Brain microvascular endothelial cell (primary cell): ENCODE results near the gene ADAMTS14.
"Not testable (repeated sequence)": the region's sequence is repeated elsewhere in the genome, so short reads cannot be mapped to it uniquely, and the experiment has no call there.

Source experiments
- DNase-seq: peaks from one replicate; pipeline ENCODE4 v3.0.0-alpha.2; 2020
- H3K27ac ChIP-seq: fragments of 250-450 bp; sonication (Bioruptor Pico); 2 replicates; pipeline ENCODE4 v1.5.1; 2020; ENCODE audit warnings: mild to moderate bottlenecking, moderate library complexity
- H3K27me3 ChIP-seq: fragments of 250-450 bp; sonication (Bioruptor Pico); replicated peaks from 2 replicates; pipeline ENCODE4 v1.5.1; 2020; ENCODE audit warnings: mild to moderate bottlenecking
- H3K36me3 ChIP-seq: fragments of 250-450 bp; sonication (Bioruptor Pico); replicated peaks from 2 replicates; pipeline ENCODE4 v1.5.1; 2020; ENCODE audit warnings: mild to moderate bottlenecking
- H3K4me3 ChIP-seq: 2 replicates; pipeline ENCODE4 v1.5.1; 2011; ENCODE audit warnings: low read depth, mild to moderate bottlenecking, control low read depth, low read length, moderate library complexity
- in situ Hi-C: cut with HindIII; loops from 2 replicates; pipeline ENCODE4 v1.10.0; 2017; ENCODE audit warnings: low sequenced_read_pairs, low pct_ligation_motif_present
- TF ChIP-seq, protein P1 (sequence below): IDR thresholded peaks from 2 replicates; pipeline ENCODE4 v1.5.1; 2011; ENCODE audit warnings: low read depth, mild to moderate bottlenecking, moderate library complexity, low read length, control low read depth, inconsistent platforms; ENCODE audit errors: missing control alignments

ADAMTS14 gene

DNA sequence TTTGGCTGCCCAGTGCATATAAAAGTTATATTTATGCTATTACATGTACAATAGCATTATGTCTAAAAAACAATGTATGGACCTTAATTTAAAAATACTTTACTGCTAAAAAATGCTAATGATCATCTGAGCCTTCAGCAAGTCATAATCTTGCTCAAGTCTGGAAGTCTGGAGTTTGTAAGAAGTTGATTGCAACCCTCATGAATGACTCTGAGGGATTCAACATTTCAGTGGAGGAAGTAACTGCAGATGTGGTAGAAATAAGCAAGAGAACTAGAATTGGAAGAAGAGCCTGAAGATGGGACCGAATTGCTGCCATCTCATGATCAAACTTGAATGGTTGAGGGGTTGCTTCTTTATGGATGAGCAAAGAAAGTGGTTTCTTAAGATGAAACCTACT lies 13.0 kb upstream of the ADAMTS14 start:
- DNase-seq: no peak
- Histone ChIP-seq H3K4me3 (no peak overlapping the region), H3K36me3 (no peaks in the 10 kb centered on the region), H3K27ac (no peak overlapping the region), H3K27me3 (no peaks in the 10 kb centered on the region)
- in situ Hi-C loops: loop anchor here (25.0 kb wide), 1 partner anchor 97 kb away; no protein-coding TSS in a partner anchor
- TF ChIP-seq, protein P1, sequence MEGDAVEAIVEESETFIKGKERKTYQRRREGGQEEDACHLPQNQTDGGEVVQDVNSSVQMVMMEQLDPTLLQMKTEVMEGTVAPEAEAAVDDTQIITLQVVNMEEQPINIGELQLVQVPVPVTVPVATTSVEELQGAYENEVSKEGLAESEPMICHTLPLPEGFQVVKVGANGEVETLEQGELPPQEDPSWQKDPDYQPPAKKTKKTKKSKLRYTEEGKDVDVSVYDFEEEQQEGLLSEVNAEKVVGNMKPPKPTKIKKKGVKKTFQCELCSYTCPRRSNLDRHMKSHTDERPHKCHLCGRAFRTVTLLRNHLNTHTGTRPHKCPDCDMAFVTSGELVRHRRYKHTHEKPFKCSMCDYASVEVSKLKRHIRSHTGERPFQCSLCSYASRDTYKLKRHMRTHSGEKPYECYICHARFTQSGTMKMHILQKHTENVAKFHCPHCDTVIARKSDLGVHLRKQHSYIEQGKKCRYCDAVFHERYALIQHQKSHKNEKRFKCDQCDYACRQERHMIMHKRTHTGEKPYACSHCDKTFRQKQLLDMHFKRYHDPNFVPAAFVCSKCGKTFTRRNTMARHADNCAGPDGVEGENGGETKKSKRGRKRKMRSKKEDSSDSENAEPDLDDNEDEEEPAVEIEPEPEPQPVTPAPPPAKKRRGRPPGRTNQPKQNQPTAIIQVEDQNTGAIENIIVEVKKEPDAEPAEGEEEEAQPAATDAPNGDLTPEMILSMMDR: no peak

DNA sequence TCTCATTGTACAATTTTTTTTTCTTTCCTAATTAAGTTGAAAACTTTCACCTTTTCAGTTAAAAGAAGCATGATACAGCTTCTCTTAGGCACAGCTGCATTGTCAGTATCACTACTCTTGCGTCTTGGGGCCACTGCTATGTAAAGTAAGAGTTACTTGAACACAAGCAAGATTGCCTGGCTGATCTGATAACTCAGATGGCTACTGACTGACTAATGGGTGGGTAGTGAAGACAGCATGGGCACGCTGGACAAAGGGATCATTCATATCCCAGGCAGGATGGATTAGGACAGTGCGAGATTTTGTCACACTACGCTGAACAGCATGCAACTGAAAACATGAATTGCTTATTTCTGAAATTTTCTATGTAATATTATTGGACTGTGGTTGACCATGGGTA lies 11.6 kb upstream of the ADAMTS14 start:
- in situ Hi-C loops: loop anchor here (25.0 kb wide), 1 partner anchor 98 kb away; no protein-coding TSS in a partner anchor
- Histone ChIP-seq H3K27ac (no peak overlapping the region), H3K36me3 (no peaks in the 10 kb centered on the region), H3K4me3 (no peak overlapping the region), H3K27me3 (no peaks in the 10 kb centered on the region)
- no peak for DNase-seq
- TF ChIP-seq, protein P1: no peak

DNA sequence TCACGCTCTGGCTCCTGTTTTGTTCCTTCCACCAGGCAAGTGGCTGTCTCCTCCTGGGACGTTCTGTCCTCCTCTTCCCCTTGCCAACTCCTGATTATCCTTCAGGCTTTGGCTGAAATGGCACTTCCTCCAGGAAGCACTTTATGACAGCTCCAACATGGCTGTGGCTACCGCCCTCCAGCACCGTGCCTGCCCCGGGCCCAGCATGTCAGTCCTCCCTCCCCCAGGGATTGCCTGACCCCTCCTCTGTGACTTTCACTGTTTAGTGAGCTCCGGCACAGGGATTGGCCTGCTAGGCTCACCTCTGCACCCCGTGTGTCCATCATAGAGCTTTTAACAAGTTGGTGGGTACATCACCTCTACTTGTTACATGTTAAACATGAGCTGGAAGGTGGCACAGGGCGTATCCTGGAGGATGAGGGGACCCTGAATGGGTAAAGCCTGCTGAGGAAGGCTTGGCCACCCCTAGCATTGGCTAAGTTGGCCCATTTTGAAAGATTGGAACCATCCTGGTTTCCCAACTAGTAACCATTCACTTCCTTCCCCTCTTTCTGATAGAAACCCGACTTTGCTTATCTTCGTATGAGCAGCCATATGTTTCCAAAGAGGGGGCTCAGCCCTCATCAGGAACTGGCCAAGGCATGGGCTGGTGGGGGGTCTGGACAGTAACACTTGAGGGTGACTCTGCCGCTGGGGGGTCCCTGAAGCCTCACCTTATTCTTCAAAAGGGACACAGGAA lies 10.5 kb upstream of the ADAMTS14 start:
- in situ Hi-C loops: loop anchor here (25.0 kb wide), 1 partner anchor 99 kb away; no protein-coding TSS in a partner anchor
- H3K36me3 ChIP-seq: no peaks in the 10 kb centered on the region
- TF ChIP-seq, protein P1: no peak
- H3K4me3 ChIP-seq: no peak overlapping the region
- H3K27ac ChIP-seq: no peak overlapping the region
- no peak for DNase-seq
- no peaks in the 10 kb centered on the region for H3K27me3 ChIP-seq

DNA sequence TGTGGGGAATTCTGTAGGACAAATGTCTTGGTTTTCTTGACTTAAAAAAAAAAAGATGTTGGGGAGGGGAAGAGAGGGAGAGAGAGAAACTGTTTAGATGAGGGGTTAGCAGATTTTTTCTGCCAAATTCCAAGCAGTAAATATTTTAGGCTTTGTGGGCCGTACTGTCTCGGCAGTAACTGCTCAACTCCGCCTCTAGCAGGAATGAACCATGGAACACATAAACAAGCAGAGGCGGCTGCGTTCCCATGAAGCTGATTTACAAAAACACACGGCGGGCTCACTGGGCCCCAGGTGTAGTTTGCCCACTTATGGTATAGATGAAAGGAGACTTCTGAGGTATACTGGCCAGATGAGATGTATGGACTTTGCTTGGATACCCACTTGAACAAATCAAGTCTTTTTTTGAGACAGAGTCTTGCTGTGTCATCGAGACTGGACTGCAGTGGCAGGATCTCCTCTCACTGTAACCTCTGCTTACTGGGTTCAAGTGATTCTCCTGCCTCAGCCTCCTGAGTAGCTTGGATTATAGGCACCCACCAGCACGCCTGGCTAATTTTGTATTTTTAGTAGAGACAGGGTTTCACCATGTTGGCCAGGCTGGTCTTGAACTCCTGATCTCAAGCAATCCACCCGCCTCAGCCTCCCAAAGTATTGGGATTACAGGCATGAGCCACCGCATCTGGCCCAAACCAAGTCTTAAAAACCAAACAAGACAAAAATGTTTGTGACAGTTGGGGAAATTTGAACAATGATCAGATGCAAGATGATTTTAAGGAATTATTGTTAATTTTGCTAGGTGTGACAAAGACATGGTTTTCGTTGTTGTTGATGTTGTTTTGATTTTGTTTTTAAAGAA lies 9.7 kb upstream of the ADAMTS14 start:
- H3K27ac ChIP-seq: no peak overlapping the region

DNA sequence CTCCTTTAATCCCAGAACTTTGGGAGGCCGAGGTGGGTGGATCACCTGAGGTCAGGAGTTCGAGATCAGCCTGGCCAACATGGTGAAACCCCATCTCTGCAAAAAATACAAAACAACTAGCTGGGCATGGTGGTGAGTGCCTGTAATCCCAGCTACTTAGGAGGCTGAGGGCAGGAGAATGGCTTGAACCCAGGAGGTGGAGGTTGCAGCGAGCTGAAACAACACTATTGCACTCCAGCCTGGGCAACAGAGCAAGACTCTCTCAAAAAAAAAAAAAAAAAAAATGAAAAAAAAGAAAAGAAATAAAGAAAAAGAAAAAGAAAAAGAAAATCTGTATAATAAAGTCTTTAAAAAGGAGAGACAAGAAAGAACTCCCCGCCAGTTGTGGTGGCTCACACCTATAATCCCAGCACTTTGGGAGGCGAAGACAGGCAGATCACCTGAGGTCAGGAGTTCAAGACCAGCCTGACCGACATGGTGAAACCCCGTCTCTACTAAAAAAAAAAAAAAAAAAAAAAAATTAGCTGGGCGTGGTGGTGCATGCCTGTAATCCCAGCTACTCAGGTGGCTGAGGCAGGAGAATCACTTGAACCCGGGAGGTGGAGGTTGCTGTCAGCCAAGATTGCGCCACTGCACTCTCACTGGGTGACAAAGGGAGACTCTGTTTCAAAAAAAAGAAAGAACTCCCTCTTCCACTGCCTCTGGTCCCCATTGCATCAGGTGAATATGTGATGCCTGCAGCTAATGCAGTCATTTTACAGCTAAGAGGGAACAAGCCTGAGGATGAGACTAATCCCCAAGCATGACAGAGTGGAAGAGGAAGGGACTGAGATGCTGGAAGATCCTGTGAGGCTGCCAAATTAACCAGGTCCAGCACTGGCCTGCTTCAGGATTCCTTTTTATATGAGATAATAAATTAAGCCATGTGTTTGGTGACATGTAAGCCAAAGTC lies 8.6 kb upstream of the ADAMTS14 start:
- not testable (repeated sequence) for H3K27me3 ChIP-seq, H3K4me3 ChIP-seq, H3K36me3 ChIP-seq, DNase-seq
- in situ Hi-C loops: loop anchor here (25.0 kb wide), 1 partner anchor 101 kb away; no protein-coding TSS in a partner anchor
- peak overlapping the region; percentile 82 for H3K27ac ChIP-seq

More for the DNA sequence above, 9.7 kb upstream of the ADAMTS14 start:
- TF ChIP-seq, protein P1: no peak
- in situ Hi-C loops: loop anchor here (25.0 kb wide), 1 partner anchor 100 kb away; no protein-coding TSS in a partner anchor
- no peaks in the 10 kb centered on the region for H3K36me3 ChIP-seq
- no peaks in the 10 kb centered on the region for H3K27me3 ChIP-seq
- H3K4me3 ChIP-seq: no peak overlapping the region
- no peak for DNase-seq
